Measurements from ENCODE around the gene RHPN2.
"Not testable (repeated sequence)": the region's sequence is repeated elsewhere in the genome, so short reads cannot be mapped to it uniquely, and the experiment has no call there.

The RHPN2 gene

GRCh38 chr19:33063753-33064457 is 783 bp downstream of the RHPN2 start:
- DNase-seq: no peak

- DNase-seq: no peak
Observed at GRCh38 chr19:33063356-33063752, 1.3 kb downstream of the RHPN2 start.

GRCh38 chr19:33062902-33063301 is 1.8 kb downstream of the RHPN2 start:
- DNase-seq: no peak

GRCh38 chr19:33060586-33060985 is 4.1 kb downstream of the RHPN2 start:
- no peak for DNase-seq

- no peak for DNase-seq
Observed at GRCh38 chr19:33055718-33056117, 9.0 kb downstream of the RHPN2 start.

GRCh38 chr19:33054623-33055022 is 10.1 kb downstream of the RHPN2 start:
- no peak for DNase-seq

GRCh38 chr19:33052352-33052972 is 12.2 kb downstream of the RHPN2 start:
- DNase-seq: no peak

GRCh38 chr19:33050110-33050509 is 14.6 kb downstream of the RHPN2 start:
- no peak for DNase-seq

GRCh38 chr19:33048806-33049676 is 15.6 kb downstream of the RHPN2 start:
- DNase-seq: no peak

- DNase-seq: no peak
Observed at GRCh38 chr19:33047422-33047821, 17.3 kb downstream of the RHPN2 start.

GRCh38 chr19:33041828-33042160 is 22.9 kb downstream of the RHPN2 start:
- not testable (repeated sequence) for DNase-seq

- no peak for DNase-seq
Observed at GRCh38 chr19:33040994-33041827, 23.5 kb downstream of the RHPN2 start.

GRCh38 chr19:33039815-33040214 is 24.9 kb downstream of the RHPN2 start:
- no peak for DNase-seq

GRCh38 chr19:33039108-33039599 is 25.5 kb downstream of the RHPN2 start:
- DNase-seq: no peak

GRCh38 chr19:33037168-33038025 is 27.3 kb downstream of the RHPN2 start:
- DNase-seq: peak; percentile 31

GRCh38 chr19:33036370-33037167 is 28.1 kb downstream of the RHPN2 start:
- DNase-seq: not testable (repeated sequence)

GRCh38 chr19:33035461-33035860 is 29.2 kb downstream of the RHPN2 start:
- no peak for DNase-seq

- DNase-seq: no peak
Observed at GRCh38 chr19:33032218-33032781, 32.4 kb downstream of the RHPN2 start.

GRCh38 chr19:33029746-33030303 is 34.9 kb downstream of the RHPN2 start:
- no peak for DNase-seq

GRCh38 chr19:33026602-33027001 is 38.1 kb downstream of the RHPN2 start:
- not testable (repeated sequence) for DNase-seq

All from activated CD4-positive, alpha-beta T cell treated with anti-CD3 and anti-CD28 coated beads, Interleukin-2, amount 50 U/mL, for 16 hours (primary cell).